NB4 (cell line): ENCODE measurements around the gene ABCF2.

Experiments used
- DNase-seq: peaks from one replicate; pipeline ENCODE4 v3.0.0; 2010; ENCODE audit warnings: low read depth
- H3K4me3 ChIP-seq: one replicate; pipeline ENCODE4 v1.5.1; 2011; ENCODE audit warnings: mild to moderate bottlenecking, low read depth, low read length, moderate library complexity
- CTCF ChIP-seq: IDR thresholded peaks from one replicate; pipeline ENCODE4 v1.5.1; 2012; ENCODE audit warnings: low read depth, low read length
- MAX ChIP-seq: IDR thresholded peaks from 2 replicates; pipeline ENCODE4 v1.6.1; 2011; ENCODE audit warnings: low read depth, low read length
- MYC ChIP-seq: IDR thresholded peaks from 2 replicates; pipeline ENCODE4 v1.6.1; 2011; ENCODE audit warnings: low read depth, low read length
- POLR2A ChIP-seq: IDR thresholded peaks from 2 replicates; pipeline ENCODE4 v1.6.1; 2011; ENCODE audit warnings: mild to moderate bottlenecking; ENCODE audit not compliant: insufficient read length; ENCODE audit errors: extremely low read depth

The ABCF2 gene

GRCh38 chr7:151272877-151273276 lies 45.9 kb upstream of the ABCF2 start:
- no peak for DNase-seq
- H3K4me3 ChIP-seq, result no peak overlapping the region
- TF ChIP-seq MYC (no peak), CTCF (no peak), POLR2A (no peak), MAX (no peak)

GRCh38 chr7:151272405-151272804 lies 45.4 kb upstream of the ABCF2 start:
- peak; percentile 28 for DNase-seq
- no peak overlapping the region for H3K4me3 ChIP-seq
- TF ChIP-seq MAX, result no peak
- no peak for TF ChIP-seq MYC
- no peak for TF ChIP-seq CTCF
- no peak for TF ChIP-seq POLR2A

GRCh38 chr7:151271699-151272355 lies 44.8 kb upstream of the ABCF2 start:
- H3K4me3 ChIP-seq, result peak overlapping the region; percentile 10
- peak; percentile 100 for DNase-seq
- no peak for TF ChIP-seq CTCF
- peak; percentile 83; the same call in 1 of the 2 replicates for TF ChIP-seq MYC
- peak; percentile 29 for TF ChIP-seq POLR2A
- TF ChIP-seq MAX, result peak; percentile 99

GRCh38 chr7:151269511-151269910 lies 42.5 kb upstream of the ABCF2 start:
- TF ChIP-seq CTCF (no peak), POLR2A (no peak), MYC (no peak), MAX (no peak)
- H3K4me3 ChIP-seq, result no peak overlapping the region
- no peak for DNase-seq

GRCh38 chr7:151265351-151265931 lies 38.4 kb upstream of the ABCF2 start:
- TF ChIP-seq CTCF (no peak), MYC (no peak), POLR2A (no peak), MAX (no peak)
- H3K4me3 ChIP-seq, result no peak overlapping the region
- DNase-seq, result no peak
